GM18499 (cell line): ENCODE data around the gene TGFBR3L.
"Not testable (repeated sequence)": the region's sequence is repeated elsewhere in the genome, so short reads cannot be mapped to it uniquely, and the experiment has no call there.

Experiments
- ATAC-seq: cut with Tn5 transposase; IDR thresholded peaks from one replicate; pipeline ENCODE4 v1.9.1; 2021; ENCODE audit warnings: moderate number of reproducible peaks; ENCODE audit not compliant: insufficient read depth, unreplicated experiment

Gene TGFBR3L

DNA sequence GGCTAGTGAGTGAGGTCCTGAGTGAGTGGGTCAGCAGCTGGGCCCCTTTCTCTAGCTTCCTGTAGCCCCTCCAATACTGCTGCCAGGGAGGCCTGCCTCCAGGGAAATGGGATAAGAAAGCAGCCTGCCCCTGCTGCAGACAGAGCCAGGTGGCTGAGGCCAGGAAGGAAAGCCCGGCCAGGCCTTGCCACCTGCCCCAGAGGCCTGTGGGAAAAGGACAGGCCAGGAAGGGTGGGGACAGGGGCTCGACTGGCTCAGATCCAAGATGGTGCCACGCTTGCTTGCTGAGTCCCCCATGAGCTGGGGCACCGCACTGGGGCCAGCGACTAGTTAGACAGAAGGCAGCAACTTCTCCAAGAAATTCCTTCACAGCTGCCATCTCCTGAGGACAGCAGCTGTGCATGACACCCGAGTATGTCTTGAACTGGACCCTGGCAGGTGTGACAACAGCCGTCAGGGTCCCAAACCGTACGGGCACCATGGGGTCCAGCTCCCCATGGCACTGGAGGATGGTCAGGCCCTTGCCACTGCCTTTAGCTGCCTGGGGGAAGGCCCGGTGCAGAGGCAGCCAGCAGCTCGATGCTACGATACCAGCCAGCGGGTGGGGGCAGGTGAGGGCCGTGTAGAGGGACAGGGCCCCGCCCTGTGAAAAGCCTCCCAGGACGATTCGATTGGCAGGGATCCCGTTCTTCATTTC, 35.4 kb upstream of the TGFBR3L start:
- ATAC-seq, result no peak

DNA sequence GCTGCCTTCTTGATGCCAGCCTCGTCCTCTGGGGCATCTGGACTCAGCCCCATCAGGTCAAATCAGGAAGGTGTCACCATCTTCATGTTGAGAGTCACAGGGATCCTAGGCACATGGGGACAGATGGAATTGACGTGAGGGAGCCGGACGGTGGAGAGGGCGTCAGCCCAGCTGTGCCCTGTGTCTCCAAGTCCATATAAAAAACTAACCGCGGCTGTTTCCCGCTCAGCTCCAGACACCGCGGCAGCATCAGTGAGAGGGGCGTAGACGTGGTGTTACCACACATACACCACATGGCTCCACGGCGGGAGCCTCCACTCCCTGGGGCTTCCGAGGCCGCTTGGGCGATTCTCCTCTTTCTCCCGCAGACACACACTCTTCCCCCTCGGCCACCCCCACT, 34.8 kb upstream of the TGFBR3L start:
- no peak for ATAC-seq

DNA sequence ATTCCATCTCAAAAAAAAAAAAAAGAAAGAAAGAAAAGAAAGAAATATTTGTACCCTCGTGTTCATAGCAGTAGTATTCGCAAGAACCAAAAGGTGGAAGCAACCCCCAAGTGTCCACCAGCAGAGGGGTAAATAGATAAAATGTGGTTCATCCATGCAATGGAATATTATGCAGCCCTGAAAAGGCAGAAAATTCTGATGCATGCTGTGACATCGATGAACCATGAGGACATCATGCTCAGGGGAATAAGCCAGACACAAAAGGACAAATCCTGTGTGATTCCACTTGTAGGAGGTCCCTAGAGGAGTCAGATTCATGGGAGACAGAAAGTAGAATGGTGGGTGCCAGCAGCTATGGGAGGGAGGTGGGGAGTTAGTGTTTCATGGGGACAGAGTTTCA, 32.7 kb upstream of the TGFBR3L start:
- ATAC-seq, result no peak

DNA sequence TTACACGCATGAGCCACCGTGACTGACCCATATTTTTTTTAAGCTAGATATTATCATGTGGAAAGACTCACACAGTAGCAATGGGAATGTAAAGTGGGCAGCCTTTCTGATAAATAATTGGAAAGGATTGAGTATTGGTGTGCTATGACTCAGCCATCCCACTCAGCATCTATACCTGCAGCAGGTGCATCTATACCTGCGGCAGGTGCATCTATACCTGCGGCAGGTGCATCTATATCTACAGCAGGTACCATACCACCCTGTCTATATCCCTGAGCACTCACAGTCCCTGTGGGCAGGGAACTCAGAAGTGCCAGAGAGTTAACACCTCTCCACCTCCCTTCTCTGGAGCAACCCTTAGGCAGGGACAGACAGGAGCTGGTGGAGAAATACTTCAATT, 31.5 kb upstream of the TGFBR3L start:
- ATAC-seq, result no peak

DNA sequence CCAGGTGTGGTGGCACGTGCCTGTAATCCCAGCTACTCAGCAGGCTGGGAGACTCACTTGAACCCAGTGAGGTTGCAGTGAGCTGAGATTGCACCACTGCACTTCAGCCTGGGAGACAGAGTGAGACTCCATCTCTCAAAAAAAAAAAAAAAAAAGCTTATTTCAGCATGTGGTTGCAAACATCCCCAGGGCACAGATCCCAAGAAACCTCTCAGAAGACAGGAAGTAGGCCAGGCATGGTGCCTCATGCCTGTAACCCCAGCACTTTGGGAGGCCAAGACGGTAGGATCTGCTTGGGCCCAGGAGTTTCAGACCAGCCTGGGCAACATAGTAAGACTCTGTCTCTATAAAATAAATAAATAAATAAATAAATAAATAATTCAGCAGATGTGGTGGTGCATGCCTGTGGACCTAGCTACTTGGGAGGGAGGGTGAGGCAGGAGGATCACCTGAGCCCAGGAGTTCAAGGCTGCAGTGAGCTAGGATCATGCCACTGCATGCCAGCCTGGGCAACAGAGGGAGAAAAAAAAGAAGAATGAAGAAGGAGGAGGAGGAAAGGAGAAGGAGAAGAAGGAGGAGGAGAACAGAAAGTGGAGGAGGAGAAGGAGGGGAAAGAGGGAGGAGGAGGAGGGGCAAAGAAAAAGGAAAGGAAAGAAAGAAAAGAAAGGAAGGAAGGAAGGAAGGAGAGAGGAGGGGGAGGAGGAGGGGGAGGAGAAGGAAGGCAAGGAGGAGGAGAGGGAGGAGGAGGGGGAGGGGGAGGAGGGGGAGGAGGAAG, 30.6 kb upstream of the TGFBR3L start:
- ATAC-seq, result no peak

DNA sequence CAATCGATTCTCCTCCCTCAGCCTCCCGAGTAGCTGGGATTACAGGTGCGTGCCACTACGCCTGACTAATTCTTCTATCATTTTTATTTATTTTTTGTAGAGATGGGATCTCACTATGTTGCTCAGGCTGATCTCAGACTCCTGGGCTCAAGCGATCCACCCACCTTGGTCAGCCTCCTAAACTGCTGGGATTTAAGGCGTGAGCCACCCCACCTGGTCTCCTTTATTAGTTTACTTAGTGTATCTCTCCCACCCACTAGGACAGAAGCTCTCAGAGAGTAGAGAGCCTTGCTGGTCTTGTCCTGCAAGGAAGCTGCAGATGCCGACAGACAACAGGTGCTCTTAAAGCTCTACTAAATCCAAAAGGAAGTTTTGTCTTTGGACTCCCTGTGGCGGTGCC, 28.8 kb upstream of the TGFBR3L start:
- ATAC-seq, result no peak

DNA sequence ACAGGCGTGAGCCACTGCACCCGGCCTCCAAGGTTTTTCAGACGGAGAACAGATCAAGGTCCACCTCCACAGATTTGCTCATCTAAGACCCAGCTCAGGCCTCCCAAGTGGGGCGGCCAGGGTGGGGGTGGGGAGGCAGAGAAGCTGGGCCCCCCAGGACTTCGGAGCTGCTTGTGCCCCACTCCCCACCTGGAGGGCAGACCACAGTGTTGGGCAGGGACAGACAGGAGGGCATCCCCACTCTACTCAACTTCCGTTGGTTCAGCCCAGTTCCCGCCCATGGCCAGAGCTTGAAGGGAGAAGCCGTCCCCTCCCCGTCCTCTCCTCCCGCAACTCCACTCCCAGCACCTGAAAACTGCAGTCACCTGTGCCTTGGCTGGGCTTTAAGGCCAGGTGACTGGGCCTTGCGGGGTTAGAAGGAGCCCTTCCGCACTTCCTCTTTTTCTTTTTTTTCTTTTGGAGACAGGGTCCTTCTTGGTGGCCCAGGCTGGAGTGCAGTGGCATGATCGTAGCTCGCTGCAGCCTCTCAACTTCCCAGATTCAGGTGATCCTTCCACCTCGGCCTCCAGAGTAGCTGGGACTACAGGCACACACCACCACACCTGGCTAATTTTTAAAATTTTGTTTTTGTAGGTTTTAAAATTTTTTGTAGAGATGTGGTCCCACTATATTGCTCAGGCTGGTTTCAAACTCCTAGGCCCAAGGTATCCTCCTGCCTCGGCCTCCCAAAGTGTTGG, 27.1 kb upstream of the TGFBR3L start:
- ATAC-seq, result no peak

DNA sequence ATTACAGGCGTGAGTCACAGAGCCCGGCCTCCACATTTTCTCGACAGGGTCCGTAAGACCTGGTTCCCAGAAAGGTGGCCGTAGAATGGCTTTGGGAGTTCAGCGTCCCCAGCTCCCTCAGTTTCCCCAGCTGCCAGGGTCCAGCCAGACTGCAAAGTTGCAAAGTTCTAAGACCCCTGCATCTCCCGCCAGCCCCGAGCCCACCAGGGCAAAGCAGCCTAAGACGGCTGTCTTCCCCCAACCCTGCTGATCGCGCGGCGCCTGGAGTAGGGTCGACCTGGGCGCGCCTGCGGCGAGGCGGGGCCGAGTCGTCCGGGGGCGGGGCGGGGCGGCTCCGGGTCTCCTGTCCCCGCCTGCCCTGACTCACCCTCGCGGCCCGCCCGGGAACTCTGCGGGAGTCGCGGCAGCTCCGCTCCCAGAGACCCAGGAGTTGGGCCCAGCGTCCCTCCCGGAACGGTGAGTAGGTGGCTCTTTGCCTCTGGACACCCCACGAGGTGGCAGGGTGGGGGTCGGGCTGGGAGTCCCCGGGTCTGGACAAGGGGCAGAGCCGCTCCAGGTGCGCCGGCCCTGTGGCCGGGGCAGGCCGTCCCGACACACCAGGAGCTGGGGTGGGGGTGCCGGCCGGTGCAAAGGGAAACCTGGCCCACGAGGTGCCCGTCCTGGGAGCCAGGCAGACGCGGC, 26.3 kb upstream of the TGFBR3L start, which contains the start of gene LRRC8E:
Gene LRRC8E, plus strand, starts transcription at position 366 of the 681 bp plus-strand sequence. CDS start 7,094 bp downstream, outside the sequence.
- ATAC-seq, result no peak

DNA sequence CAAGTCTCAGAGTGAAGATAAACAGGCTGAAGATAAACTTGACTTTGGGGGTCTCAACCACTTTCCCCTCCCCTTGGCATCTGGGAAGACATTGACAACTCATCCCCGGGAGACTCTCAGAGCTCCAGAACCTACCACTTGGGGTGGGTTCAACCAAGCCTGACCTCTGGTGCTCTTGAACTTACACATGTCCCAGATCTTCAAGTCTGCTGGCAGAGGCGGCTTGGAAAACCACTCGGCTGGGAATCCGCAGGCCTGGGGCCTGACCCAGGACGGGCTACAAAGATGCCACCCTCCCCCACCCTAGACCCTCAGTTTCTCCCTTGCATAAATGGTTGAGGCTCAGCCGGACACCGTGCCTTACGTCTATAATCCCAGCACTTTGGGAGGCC, 25.8 kb upstream of the TGFBR3L start:
- ATAC-seq, result no peak

DNA sequence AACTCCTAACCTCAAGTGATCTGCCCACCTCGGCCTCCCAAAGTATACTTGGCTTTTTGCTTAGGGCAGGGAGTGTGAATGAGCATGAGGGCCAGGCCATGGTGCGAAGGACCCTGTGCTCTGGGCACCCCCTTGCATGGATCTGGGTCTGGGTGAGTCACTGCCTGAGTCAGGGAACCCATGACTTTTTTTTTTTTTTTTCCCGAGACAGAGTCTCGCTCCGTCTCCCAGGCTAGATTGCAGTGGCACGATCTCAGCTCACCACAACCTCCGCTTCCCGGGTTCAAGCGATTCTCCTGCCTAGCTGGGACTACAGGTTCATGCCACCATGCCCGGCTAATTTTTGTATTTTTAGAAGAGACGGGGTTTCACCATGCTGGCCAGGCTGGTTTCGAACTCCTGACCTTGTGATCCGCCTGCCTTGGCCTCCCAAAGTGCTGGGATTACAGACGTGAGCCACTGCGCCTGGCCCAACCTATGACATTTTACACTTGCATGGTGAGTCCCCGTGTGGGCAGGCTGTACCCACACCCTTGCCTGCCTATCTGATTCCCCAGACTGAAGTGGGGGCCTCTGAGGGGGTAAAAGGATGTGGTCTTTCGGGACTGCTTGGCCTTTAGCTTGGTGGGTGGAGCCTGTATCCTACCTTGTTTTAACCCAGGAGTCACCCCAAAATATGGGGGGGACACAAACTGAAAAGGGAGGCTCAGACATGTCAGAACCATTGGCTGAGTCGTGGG, 21.1 kb upstream of the TGFBR3L start:
- ATAC-seq, result not testable (repeated sequence)

DNA sequence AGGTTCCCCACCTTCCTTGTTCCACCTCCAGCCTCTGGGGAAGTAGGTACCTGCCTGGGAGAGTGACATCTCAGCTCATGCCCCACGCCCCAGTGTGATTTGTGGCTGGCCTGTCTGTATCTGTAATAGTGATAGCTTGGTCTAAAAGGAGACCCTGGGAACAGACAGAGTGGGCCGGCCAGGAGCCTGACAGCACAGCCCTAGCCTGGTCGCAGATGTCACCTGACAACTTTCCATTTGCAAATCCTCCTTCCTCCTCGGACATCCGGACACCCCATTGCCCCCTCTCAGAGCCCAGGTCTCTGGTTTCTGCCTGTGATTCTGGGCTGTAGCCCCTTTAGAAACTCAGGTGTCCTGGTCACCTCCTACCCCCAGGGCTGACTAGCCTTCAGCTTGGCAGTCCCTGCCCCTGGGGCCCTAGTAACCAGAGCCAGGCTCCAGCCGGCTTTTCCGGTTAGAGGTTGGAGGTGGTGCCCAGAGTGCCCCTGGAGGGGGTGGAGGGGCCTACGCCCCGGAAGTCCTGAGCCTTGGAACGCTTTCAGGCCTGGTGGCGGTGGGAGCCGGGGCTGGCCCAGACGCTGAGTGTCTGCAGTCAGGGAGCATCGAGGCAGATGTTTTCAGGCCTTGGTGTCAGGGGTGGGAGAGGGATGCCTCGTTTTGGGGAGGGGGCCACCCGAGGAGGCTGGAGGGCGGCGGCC, 19.9 kb upstream of the TGFBR3L start:
- no peak for ATAC-seq

DNA sequence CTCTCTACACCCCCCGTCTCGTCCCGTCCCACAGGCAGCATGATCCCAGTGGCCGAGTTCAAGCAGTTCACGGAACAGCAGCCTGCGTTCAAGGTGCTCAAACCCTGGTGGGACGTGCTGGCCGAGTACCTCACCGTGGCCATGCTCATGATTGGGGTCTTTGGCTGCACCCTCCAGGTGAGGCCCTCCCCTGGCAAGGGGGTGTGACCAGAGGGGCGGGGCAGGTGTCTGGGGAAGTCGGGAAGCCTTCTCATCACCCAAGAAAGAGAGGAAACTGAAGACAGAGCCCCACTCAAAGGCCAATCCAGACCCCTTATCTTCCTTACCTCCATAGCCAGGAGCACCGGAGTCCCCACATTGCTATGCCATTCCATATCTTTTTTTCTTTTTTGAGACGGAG, 19.1 kb upstream of the TGFBR3L start:
- ATAC-seq, result no peak

DNA sequence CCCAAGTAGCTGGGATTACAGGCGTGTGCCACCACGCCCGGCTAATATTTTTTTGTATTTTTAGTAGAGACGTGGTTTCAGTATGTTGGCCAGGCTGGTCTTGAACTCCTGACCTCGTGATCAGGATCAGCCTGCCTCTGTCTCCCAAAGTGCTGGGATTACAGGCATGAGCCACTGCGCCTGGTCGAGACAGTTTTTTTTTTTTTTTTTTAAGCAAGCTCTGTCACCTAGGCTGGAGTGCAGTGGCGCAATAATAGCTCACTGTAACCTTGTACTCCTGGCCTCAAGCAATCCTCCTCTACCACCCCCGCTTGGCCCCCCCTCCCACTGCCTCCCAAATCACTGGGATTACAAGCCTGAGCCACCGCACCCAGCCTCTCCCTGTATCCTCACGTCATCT, 17.3 kb upstream of the TGFBR3L start:
- ATAC-seq, result no peak

DNA sequence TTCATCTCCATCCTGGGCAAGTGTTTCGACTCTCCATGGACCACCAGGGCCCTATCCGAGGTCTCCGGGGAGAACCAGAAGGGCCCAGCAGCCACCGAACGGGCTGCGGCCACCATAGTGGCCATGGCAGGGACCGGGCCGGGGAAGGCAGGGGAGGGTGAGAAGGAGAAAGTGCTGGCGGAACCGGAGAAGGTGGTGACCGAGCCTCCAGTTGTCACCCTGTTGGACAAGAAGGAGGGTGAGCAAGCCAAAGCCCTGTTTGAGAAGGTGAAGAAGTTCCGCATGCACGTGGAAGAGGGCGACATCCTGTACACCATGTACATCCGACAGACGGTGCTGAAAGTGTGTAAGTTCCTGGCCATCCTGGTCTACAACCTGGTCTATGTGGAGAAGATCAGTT, 15.7 kb upstream of the TGFBR3L start:
- no peak for ATAC-seq

DNA sequence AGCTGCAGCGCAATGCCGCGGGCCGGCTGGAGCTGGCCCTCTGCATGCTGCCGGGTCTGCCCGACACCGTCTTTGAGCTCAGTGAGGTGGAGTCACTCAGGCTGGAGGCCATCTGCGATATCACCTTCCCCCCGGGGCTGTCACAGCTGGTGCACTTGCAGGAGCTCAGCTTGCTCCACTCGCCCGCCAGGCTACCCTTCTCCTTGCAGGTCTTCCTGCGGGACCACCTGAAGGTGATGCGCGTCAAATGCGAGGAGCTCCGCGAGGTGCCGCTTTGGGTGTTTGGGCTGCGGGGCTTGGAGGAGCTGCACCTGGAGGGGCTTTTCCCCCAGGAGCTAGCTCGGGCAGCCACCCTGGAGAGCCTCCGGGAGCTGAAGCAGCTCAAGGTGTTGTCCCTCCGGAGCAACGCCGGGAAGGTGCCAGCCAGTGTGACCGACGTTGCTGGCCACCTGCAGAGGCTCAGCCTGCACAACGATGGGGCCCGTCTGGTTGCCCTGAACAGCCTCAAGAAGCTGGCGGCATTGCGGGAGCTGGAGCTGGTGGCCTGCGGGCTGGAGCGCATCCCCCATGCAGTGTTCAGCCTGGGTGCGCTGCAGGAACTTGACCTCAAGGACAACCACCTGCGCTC, 14.8 kb upstream of the TGFBR3L start:
- ATAC-seq, result no peak

DNA sequence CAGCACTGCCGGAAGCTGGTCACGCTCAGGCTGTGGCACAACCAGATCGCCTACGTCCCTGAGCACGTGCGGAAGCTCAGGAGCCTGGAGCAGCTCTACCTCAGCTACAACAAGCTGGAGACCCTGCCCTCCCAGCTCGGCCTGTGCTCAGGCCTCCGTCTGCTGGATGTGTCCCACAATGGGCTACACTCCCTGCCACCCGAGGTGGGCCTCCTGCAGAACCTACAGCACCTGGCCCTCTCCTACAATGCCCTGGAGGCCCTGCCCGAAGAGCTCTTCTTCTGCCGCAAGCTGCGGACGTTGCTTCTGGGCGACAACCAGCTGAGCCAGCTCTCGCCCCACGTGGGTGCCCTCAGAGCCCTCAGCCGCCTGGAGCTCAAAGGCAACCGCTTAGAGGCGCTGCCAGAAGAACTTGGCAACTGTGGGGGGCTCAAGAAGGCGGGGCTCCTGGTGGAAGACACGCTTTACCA, 14.2 kb upstream of the TGFBR3L start:
- no peak for ATAC-seq

DNA sequence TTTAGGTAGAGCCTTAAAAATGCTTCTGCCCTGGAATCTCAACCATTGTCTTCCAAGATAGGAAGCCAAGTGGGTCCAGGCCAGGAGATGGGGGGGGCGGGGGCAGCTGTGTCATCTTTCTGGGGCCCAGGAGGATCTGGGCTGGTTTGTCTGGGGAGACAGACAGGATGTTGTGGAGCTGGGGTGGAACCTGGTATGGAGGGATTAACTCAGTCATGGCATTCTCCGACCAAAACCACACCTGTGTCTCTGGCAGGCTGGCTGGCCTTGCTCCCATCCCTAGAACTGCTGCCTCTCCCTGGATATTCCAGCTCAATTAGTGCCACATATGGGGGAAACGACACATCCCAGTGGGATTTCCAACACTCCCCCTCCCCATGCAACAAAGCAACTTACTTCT, 13.7 kb upstream of the TGFBR3L start:
- no peak for ATAC-seq

DNA sequence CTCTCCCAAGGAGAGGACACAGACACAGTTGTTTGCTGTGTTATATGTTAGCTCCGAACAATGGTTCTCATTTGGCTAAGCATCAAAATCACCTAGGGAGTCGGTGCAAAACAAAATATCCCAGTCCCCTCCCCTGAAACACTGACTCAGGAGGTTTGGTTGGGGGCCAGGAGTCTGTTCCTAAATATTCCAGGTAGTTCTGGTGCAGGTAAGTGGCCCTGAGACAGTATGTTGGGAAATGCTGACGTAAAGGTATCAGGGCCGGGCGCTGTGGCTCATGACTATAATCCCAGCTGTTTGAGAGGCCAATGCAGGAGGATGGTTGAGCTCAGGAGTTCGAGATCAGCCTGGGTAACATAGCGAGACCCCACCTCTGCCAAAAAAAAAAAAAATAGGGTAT, 13.3 kb upstream of the TGFBR3L start:
- no peak for ATAC-seq

DNA sequence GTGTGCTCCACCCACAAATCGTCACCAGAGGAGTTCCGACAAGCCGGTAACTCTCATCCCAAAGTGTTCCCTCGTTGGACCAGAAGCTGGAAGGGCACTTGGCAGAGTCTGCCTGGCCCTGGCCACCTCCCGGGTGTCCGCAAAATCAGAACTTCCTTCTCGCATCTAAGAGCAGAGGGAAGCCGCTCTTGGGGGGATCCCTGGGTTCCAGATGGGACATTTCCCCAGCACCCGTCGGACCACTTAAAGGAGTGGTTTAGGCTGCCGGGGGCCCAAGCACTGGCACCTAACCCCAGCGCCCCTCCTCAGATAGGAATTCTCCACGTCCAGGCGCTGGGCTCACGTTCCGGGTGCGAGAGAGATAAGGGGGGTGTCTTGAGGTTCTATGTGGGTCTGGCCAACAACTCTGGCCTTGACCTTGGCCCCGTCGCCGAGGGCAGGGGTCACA, 11.8 kb upstream of the TGFBR3L start:
- no peak for ATAC-seq
